ENCODE data around the gene TRAPPC3. TPM values are rescaled to one million over a fixed set of nuclear protein-coding genes. Genes with fewer than 3 reads are reported as not detected.

Gene TRAPPC3
- total and polyA plus RNA-seq, 2 donors from 2014 or later = 58.4 to 102 TPM

- Histone ChIP-seq H3K36me3 (ENCODE audit: control insufficient read depth in 2 of 3, insufficient read depth in 3 of 3, low read length in 3 of 3) (peaks cover 4 to 31% (median 15%) of the 10 kb centered on the region in 3 donors), H3K4me3 (ENCODE audit: low read length in 3 of 3) (no peak overlapping the region), H3K9me3 (ENCODE audit: control insufficient read depth in 2 of 3, insufficient read depth in 1 of 3, low read length in 3 of 3) (no peaks in the 10 kb centered on the region), H3K9ac (ENCODE audit: low read length in 3 of 3) (no peak overlapping the region), H3K27me3 (ENCODE audit: control insufficient read depth, insufficient read depth, low read length) (no peaks in the 10 kb centered on the region), H3K27ac (ENCODE audit: low read depth in 2 of 2, low read length in 2 of 2) (no peak overlapping the region), H3K4me1 (ENCODE audit: control insufficient read depth in 2 of 3, insufficient read depth in 2 of 3, low read depth in 1 of 3, low read length in 3 of 3) (peaks cover 0 to 9% (median 0%) of the 10 kb centered on the region in 3 donors)
- intact Hi-C loops (cut with DNase I) = no loop called here
- DNase-seq = peak in 1 of 5 donors; percentile 12
- no peak for FAIRE-seq
- TF ChIP-seq CTCF (IDR thresholded peaks at IDR 0.05; ENCODE audit: borderline replicate concordance, extremely low read depth, insufficient read depth) = no peak
Observed at GRCh38 chr1:36096500-36097432, 52.5 kb downstream of the TRAPPC3 start.

GRCh38 chr1:36095760-36096405 is 53.4 kb downstream of the TRAPPC3 start:
- TF ChIP-seq CTCF (IDR thresholded peaks at IDR 0.05; ENCODE audit: borderline replicate concordance, extremely low read depth, insufficient read depth) = no peak
- H3K9ac ChIP-seq (ENCODE audit: low read length in 3 of 3) = no peak overlapping the region
- no peaks in the 10 kb centered on the region for H3K27me3 ChIP-seq (ENCODE audit: control insufficient read depth, insufficient read depth, low read length)
- intact Hi-C loops (cut with DNase I) = no loop called here
- H3K36me3 ChIP-seq (ENCODE audit: control insufficient read depth in 2 of 3, insufficient read depth in 3 of 3, low read length in 3 of 3) = peaks cover 4 to 34% (median 15%) of the 10 kb centered on the region in 3 donors
- H3K9me3 ChIP-seq (ENCODE audit: control insufficient read depth in 2 of 3, insufficient read depth in 1 of 3, low read length in 3 of 3) = no peaks in the 10 kb centered on the region
- FAIRE-seq (no peak), DNase-seq (peak in 1 of 5 donors; percentile 59)
- H3K4me1 ChIP-seq (ENCODE audit: control insufficient read depth in 2 of 3, insufficient read depth in 2 of 3, low read depth in 1 of 3, low read length in 3 of 3) = peaks cover 0 to 9% (median 0%) of the 10 kb centered on the region in 3 donors
- H3K27ac ChIP-seq (ENCODE audit: low read depth in 2 of 2, low read length in 2 of 2) = no peak overlapping the region
- H3K4me3 ChIP-seq (ENCODE audit: low read length in 3 of 3) = no peak overlapping the region

- peaks cover 6 to 34% (median 15%) of the 10 kb centered on the region in 3 donors for H3K36me3 ChIP-seq (ENCODE audit: control insufficient read depth in 2 of 3, insufficient read depth in 3 of 3, low read length in 3 of 3)
- H3K4me3 ChIP-seq (ENCODE audit: low read length in 3 of 3) = no peak overlapping the region
- intact Hi-C loops (cut with DNase I) = no loop called here
- H3K27me3 ChIP-seq (ENCODE audit: control insufficient read depth, insufficient read depth, low read length) = no peaks in the 10 kb centered on the region
- H3K27ac ChIP-seq (ENCODE audit: low read depth in 2 of 2, low read length in 2 of 2) = peak overlapping the region; percentile 27 to 32
- no peaks in the 10 kb centered on the region for H3K9me3 ChIP-seq (ENCODE audit: control insufficient read depth in 2 of 3, insufficient read depth in 1 of 3, low read length in 3 of 3)
- FAIRE-seq (no peak), DNase-seq (peak in 1 of 5 donors; percentile 30)
- no peak overlapping the region for H3K9ac ChIP-seq (ENCODE audit: low read length in 3 of 3)
- TF ChIP-seq CTCF (IDR thresholded peaks at IDR 0.05; ENCODE audit: borderline replicate concordance, extremely low read depth, insufficient read depth) = no peak
- H3K4me1 ChIP-seq (ENCODE audit: control insufficient read depth in 2 of 3, insufficient read depth in 2 of 3, low read depth in 1 of 3, low read length in 3 of 3) = peaks cover 0 to 10% (median 1%) of the 10 kb centered on the region in 3 donors
Observed at GRCh38 chr1:36094621-36095061, 54.6 kb downstream of the TRAPPC3 start.

Measured in kidney (tissue), 14 donors.